T-helper 2 cell treated with Interferon-gamma antibody and Interleukin-4, amounts not matched to agents 100 ng/mL and 5 ng/mL, for 36 hours (primary cell): ENCODE measurements around the gene NXPH1. TPM values are rescaled to one million over a fixed set of nuclear protein-coding genes. Genes with fewer than 3 reads are reported as not detected.

Source experiments
- intact Hi-C: fragments of 100-400 bp; cut with micrococcal nuclease; formaldehyde crosslinking; loops from one replicate; pipeline ENCODE4 v1.15.1; 2023
- total RNA-seq: library from RNA; stranded (reverse); gene quantifications from 2 replicates; pipeline ENCODE4 v1.2.3, GENCODE V29; 2022

The NXPH1 gene
- total RNA-seq, 1 donor from 2014 or later: not detected

GRCh38 chr7:8590225-8590624, 156.8 kb downstream of the NXPH1 start:
- intact Hi-C loops: no loop called here

GRCh38 chr7:8590791-8591190, 157.4 kb downstream of the NXPH1 start:
- intact Hi-C loops: no loop called here

- intact Hi-C loops: no loop called here
Observed at GRCh38 chr7:8591289-8591688, 157.9 kb downstream of the NXPH1 start.

- intact Hi-C loops: no loop called here
Observed at GRCh38 chr7:8592167-8592566, 158.8 kb downstream of the NXPH1 start.

- intact Hi-C loops: no loop called here
Observed at GRCh38 chr7:8594115-8594514, 160.7 kb downstream of the NXPH1 start.

GRCh38 chr7:8597565-8597964, 164.2 kb downstream of the NXPH1 start:
- intact Hi-C loops: no loop called here

GRCh38 chr7:8601121-8601520, 167.7 kb downstream of the NXPH1 start:
- intact Hi-C loops: no loop called here

- intact Hi-C loops: no loop called here
Observed at GRCh38 chr7:8605221-8605620, 171.8 kb downstream of the NXPH1 start.

GRCh38 chr7:8612584-8612983, 179.2 kb downstream of the NXPH1 start:
- intact Hi-C loops: no loop called here

GRCh38 chr7:8613191-8613590, 179.8 kb downstream of the NXPH1 start:
- intact Hi-C loops: no loop called here

GRCh38 chr7:8615019-8615418, 181.6 kb downstream of the NXPH1 start:
- intact Hi-C loops: no loop called here

GRCh38 chr7:8618441-8619070, 185.1 kb downstream of the NXPH1 start:
- intact Hi-C loops: no loop called here

- intact Hi-C loops: no loop called here
Observed at GRCh38 chr7:8620169-8620568, 186.8 kb downstream of the NXPH1 start.

GRCh38 chr7:8625612-8626011, 192.2 kb downstream of the NXPH1 start:
- intact Hi-C loops: no loop called here

GRCh38 chr7:8627325-8627724, 193.9 kb downstream of the NXPH1 start:
- intact Hi-C loops: no loop called here

- intact Hi-C loops: no loop called here
Observed at GRCh38 chr7:8628656-8629055, 195.2 kb downstream of the NXPH1 start.

- intact Hi-C loops: no loop called here
Observed at GRCh38 chr7:8629504-8629903, 196.1 kb downstream of the NXPH1 start.

- intact Hi-C loops: no loop called here
Observed at GRCh38 chr7:8637322-8637721, 203.9 kb downstream of the NXPH1 start.

- intact Hi-C loops: no loop called here
Observed at GRCh38 chr7:8638076-8638475, 204.7 kb downstream of the NXPH1 start.

- intact Hi-C loops: no loop called here
Observed at GRCh38 chr7:8639668-8640067, 206.3 kb downstream of the NXPH1 start.

GRCh38 chr7:8640671-8641070, 207.3 kb downstream of the NXPH1 start:
- intact Hi-C loops: no loop called here

GRCh38 chr7:8668627-8669500, 235.5 kb downstream of the NXPH1 start:
- intact Hi-C loops: no loop called here

GRCh38 chr7:8669501-8669851, 236.1 kb downstream of the NXPH1 start:
- intact Hi-C loops: no loop called here
